Endothelial cell of umbilical vein (primary cell): ENCODE results near the gene PTCSC3.

Experiments used
- EZH2 ChIP-seq: IDR thresholded peaks from 2 replicates; pipeline ENCODE4 v1.6.1; 2012; ENCODE audit warnings: borderline replicate concordance, low read depth, mild to moderate bottlenecking, moderate library complexity, low read length, inconsistent platforms; ENCODE audit not compliant: severe bottlenecking
- FOS ChIP-seq: IDR thresholded peaks from 2 replicates; pipeline ENCODE4 v1.6.1; 2011; ENCODE audit warnings: mild to moderate bottlenecking, low read length, moderate library complexity, borderline replicate concordance; ENCODE audit not compliant: insufficient read depth
- GATA2 ChIP-seq: IDR thresholded peaks from 2 replicates; pipeline ENCODE4 v1.7.0; 2011; ENCODE audit warnings: low read depth, mild to moderate bottlenecking, moderate library complexity, mixed read lengths, low read length; ENCODE audit not compliant: insufficient read length, insufficient read depth
- MYC ChIP-seq: IDR thresholded peaks from one replicate; pipeline ENCODE4 v1.6.1; 2011; ENCODE audit warnings: mild to moderate bottlenecking, low read depth, low read length
- POLR2A ChIP-seq: IDR thresholded peaks from 2 replicates; pipeline ENCODE4 v1.6.1; 2012; ENCODE audit warnings: low read depth, mild to moderate bottlenecking, control low read depth, low read length
- POLR2AphosphoS5 ChIP-seq: IDR thresholded peaks from 2 replicates; pipeline ENCODE4 v1.6.1; 2012; ENCODE audit warnings: low read depth, mild to moderate bottlenecking, control low read depth, low read length, moderate library complexity; ENCODE audit not compliant: insufficient read depth
- TF ChIP-seq, protein P1 (sequence below), 2 donors: IDR thresholded peaks; 1 replicate in 1 of 2; 2 replicates in 1 of 2; pipeline ENCODE4 v1.5.1; 2011; ENCODE audit warnings: low read length in 2 of 2, mild to moderate bottlenecking in 2 of 2, moderate library complexity in 2 of 2, control low read depth in 1 of 2, inconsistent platforms in 1 of 2, low read depth in 1 of 2; ENCODE audit not compliant: insufficient read depth in 1 of 2; ENCODE audit errors: extremely low read depth in 1 of 2
- TF ChIP-seq, protein P2 (sequence below): IDR thresholded peaks from 2 replicates; pipeline ENCODE4 v1.6.1; 2011; ENCODE audit not compliant: insufficient read depth, insufficient read length

GRCh38 chr14:36151335-36151734 lies 25.2 kb downstream of the PTCSC3 start:
- TF ChIP-seq MYC = no peak
- TF ChIP-seq, protein P1, sequence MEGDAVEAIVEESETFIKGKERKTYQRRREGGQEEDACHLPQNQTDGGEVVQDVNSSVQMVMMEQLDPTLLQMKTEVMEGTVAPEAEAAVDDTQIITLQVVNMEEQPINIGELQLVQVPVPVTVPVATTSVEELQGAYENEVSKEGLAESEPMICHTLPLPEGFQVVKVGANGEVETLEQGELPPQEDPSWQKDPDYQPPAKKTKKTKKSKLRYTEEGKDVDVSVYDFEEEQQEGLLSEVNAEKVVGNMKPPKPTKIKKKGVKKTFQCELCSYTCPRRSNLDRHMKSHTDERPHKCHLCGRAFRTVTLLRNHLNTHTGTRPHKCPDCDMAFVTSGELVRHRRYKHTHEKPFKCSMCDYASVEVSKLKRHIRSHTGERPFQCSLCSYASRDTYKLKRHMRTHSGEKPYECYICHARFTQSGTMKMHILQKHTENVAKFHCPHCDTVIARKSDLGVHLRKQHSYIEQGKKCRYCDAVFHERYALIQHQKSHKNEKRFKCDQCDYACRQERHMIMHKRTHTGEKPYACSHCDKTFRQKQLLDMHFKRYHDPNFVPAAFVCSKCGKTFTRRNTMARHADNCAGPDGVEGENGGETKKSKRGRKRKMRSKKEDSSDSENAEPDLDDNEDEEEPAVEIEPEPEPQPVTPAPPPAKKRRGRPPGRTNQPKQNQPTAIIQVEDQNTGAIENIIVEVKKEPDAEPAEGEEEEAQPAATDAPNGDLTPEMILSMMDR (IDR thresholded peaks at IDR 0.05; ENCODE audit: extremely low read depth in 1 of 2, insufficient read depth in 1 of 2, low read depth in 1 of 2, low read length in 2 of 2) = no peak
- TF ChIP-seq, protein P2, sequence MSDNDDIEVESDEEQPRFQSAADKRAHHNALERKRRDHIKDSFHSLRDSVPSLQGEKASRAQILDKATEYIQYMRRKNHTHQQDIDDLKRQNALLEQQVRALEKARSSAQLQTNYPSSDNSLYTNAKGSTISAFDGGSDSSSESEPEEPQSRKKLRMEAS = no peak
- no peak for TF ChIP-seq POLR2AphosphoS5
- no peak for TF ChIP-seq POLR2A
- TF ChIP-seq GATA2 = no peak
- no peak for TF ChIP-seq EZH2
- no peak for TF ChIP-seq FOS
